Ovary (tissue), 3 donors: ENCODE measurements around the gene WDR83.

Experiments used
- CTCF ChIP-seq, 3 donors: fragments of 450-650 bp in 2 of 3; fragments of 200-600 bp in 1 of 3; IDR thresholded peaks; one replicate each; pipeline versions ENCODE4 v1.5.1 to v1.8.0; 2016 to 2022; ENCODE audit warnings: antibody characterized with exemption in 3 of 3, mild to moderate bottlenecking in 1 of 3
- POLR2A ChIP-seq: fragments of 450-650 bp; IDR thresholded peaks from one replicate; pipeline ENCODE4 v1.6.1; 2017; ENCODE audit warnings: antibody characterized with exemption, mild to moderate bottlenecking, moderate library complexity
- donor health status: DM: no; HTN: no; CAD: no.

- TF ChIP-seq CTCF (IDR thresholded peaks at IDR 0.05): no peak
- no peak for TF ChIP-seq POLR2A
These were observed 38.6 kb downstream of the WDR83 start for GRCh38 chr19:12705169-12705568.
